Natural killer cell (primary cell): ENCODE measurements around the gene PLBD1. TPM values are rescaled to one million over a fixed set of nuclear protein-coding genes. Genes with fewer than 3 reads are reported as not detected.

ENCODE experiments used
- ATAC-seq, 3 donors: fragments of 150-1000 bp in 2 of 3; fragments of 200-7000 bp in 1 of 3; cut with Tn5 transposase; 1 replicate in 1 of 3; 2 replicates in 2 of 3; pipeline ENCODE4 v1.10.0; 2021; ENCODE audit warnings: mild to moderate bottlenecking in 2 of 3, moderate library complexity in 2 of 3
- DNase-seq, 2 donors: peaks; one replicate each; pipeline versions ENCODE4 v3.0.0 to v3.0.0-alpha.2; 2013 to 2021; ENCODE audit warnings: mixed read lengths in 1 of 2
- H3K27ac ChIP-seq: one replicate; pipeline ENCODE4 v1.5.1; 2013; ENCODE audit warnings: mild to moderate bottlenecking, low read length
- H3K27me3 ChIP-seq: one replicate; pipeline ENCODE4 v1.6.1; 2013; ENCODE audit warnings: low read length; ENCODE audit not compliant: control insufficient read depth, insufficient read depth
- H3K36me3 ChIP-seq: one replicate; pipeline ENCODE4 v1.6.1; 2013; ENCODE audit warnings: low read length; ENCODE audit not compliant: control insufficient read depth, insufficient read depth
- H3K4me1 ChIP-seq: one replicate; pipeline ENCODE4 v1.6.1; 2013; ENCODE audit warnings: low read length; ENCODE audit not compliant: control insufficient read depth, insufficient read depth
- H3K4me3 ChIP-seq: one replicate; pipeline ENCODE4 v1.5.1; 2013; ENCODE audit warnings: low read length
- H3K9me3 ChIP-seq: one replicate; pipeline ENCODE4 v1.6.1; 2013; ENCODE audit warnings: low read length; ENCODE audit not compliant: control insufficient read depth, insufficient read depth
- H3K27ac Mint-ChIP-seq, 2 donors: one replicate each; pipeline ENCODE4 v1.8.0; 2022; ENCODE audit warnings: mild to moderate bottlenecking in 2 of 2, mixed read lengths in 2 of 2, moderate library complexity in 1 of 2
- H3K27me3 Mint-ChIP-seq, 2 donors: one replicate each; pipeline ENCODE4 v1.8.0; 2022; ENCODE audit warnings: low read depth in 2 of 2, mixed read lengths in 2 of 2
- H3K36me3 Mint-ChIP-seq: one replicate; pipeline ENCODE4 v1.8.0; 2022; ENCODE audit warnings: mixed read lengths
- H3K4me1 Mint-ChIP-seq, 2 donors: one replicate each; pipeline ENCODE4 v1.8.0; 2022; ENCODE audit warnings: mixed read lengths in 2 of 2
- H3K4me3 Mint-ChIP-seq: one replicate; pipeline ENCODE4 v1.8.0; 2022; ENCODE audit warnings: mild to moderate bottlenecking, moderate library complexity, mixed read lengths
- H3K9me3 Mint-ChIP-seq, 2 donors: one replicate each; pipeline ENCODE4 v1.8.0; 2022; ENCODE audit warnings: mixed read lengths in 2 of 2
- WGBS: methylation state at CpG from one replicate; pipeline ENCODE4 v1.1.7; 2013; ENCODE audit warnings: missing lambda C conversion rate; ENCODE audit not compliant: insufficient coverage; 5-methylcytosine and 5-hydroxymethylcytosine counted together
- intact Hi-C: fragments of 100-400 bp; cut with micrococcal nuclease; formaldehyde crosslinking; loops from one replicate; pipeline ENCODE4 v1.14.2; 2022
- total RNA-seq, 4 donors: library from RNA; stranded (reverse); fragments of 120-200 nt in 1 of 4; gene quantifications; one replicate each; pipeline versions ENCODE4 v1.2.3 to v1.2.4, GENCODE V29; 2013 to 2022
- TF ChIP-seq, protein P1 (sequence below): fragments of 200-600 bp; IDR thresholded peaks from one replicate; pipeline ENCODE4 v1.8.0; 2022; ENCODE audit warnings: antibody characterized with exemption

PLBD1 gene
- total RNA-seq, 3 donors from 2014 or later (not counting 1 experiment from before 2014, with no cell fraction given) = 3.3 to 8.2 (median 4.6) TPM

GRCh38 chr12:14564336-14564959, 3.2 kb downstream of the PLBD1 start:
- peaks cover 3% of the 10 kb centered on the region for H3K27me3 ChIP-seq
- Mint-ChIP-seq H3K27me3 (peaks cover 20 to 40% of the 10 kb centered on the region in 2 donors), H3K9me3 (no peaks in the 10 kb centered on the region), H3K36me3 (no peaks in the 10 kb centered on the region), H3K4me1 (no peaks in the 10 kb centered on the region), H3K27ac (no peak overlapping the region), H3K4me3 (no peak overlapping the region)
- 80% methylated on average over 2 of the region's 2 CpGs for WGBS
- H3K4me3 ChIP-seq = no peak overlapping the region
- H3K4me1 ChIP-seq = peaks cover 7% of the 10 kb centered on the region
- TF ChIP-seq, protein P1, sequence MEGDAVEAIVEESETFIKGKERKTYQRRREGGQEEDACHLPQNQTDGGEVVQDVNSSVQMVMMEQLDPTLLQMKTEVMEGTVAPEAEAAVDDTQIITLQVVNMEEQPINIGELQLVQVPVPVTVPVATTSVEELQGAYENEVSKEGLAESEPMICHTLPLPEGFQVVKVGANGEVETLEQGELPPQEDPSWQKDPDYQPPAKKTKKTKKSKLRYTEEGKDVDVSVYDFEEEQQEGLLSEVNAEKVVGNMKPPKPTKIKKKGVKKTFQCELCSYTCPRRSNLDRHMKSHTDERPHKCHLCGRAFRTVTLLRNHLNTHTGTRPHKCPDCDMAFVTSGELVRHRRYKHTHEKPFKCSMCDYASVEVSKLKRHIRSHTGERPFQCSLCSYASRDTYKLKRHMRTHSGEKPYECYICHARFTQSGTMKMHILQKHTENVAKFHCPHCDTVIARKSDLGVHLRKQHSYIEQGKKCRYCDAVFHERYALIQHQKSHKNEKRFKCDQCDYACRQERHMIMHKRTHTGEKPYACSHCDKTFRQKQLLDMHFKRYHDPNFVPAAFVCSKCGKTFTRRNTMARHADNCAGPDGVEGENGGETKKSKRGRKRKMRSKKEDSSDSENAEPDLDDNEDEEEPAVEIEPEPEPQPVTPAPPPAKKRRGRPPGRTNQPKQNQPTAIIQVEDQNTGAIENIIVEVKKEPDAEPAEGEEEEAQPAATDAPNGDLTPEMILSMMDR = no peak
- H3K36me3 ChIP-seq = no peaks in the 10 kb centered on the region
- no peaks in the 10 kb centered on the region for H3K9me3 ChIP-seq
- no peak for ATAC-seq
- no peak overlapping the region for H3K27ac ChIP-seq
- no peak for DNase-seq
- intact Hi-C loops = no loop called here

GRCh38 chr12:14563046-14563445, 4.6 kb downstream of the PLBD1 start:
- Histone ChIP-seq H3K4me1 (peaks cover 7% of the 10 kb centered on the region), H3K36me3 (no peaks in the 10 kb centered on the region), H3K27ac (no peak overlapping the region), H3K4me3 (no peak overlapping the region), H3K27me3 (peaks cover 3% of the 10 kb centered on the region), H3K9me3 (no peaks in the 10 kb centered on the region)
- H3K4me3 Mint-ChIP-seq = no peak overlapping the region
- WGBS = 95% methylated on average over 4 of the region's 4 CpGs
- no peak for DNase-seq
- H3K36me3 Mint-ChIP-seq = no peaks in the 10 kb centered on the region
- no peaks in the 10 kb centered on the region for H3K4me1 Mint-ChIP-seq
- intact Hi-C loops = no loop called here
- no peak overlapping the region for H3K27ac Mint-ChIP-seq
- ATAC-seq = no peak
- peaks cover 19 to 34% of the 10 kb centered on the region in 2 donors for H3K27me3 Mint-ChIP-seq
- H3K9me3 Mint-ChIP-seq = no peaks in the 10 kb centered on the region
- TF ChIP-seq, protein P1 = no peak

- Mint-ChIP-seq H3K27me3 (peaks cover 17 to 32% of the 10 kb centered on the region in 2 donors), H3K4me1 (no peaks in the 10 kb centered on the region), H3K36me3 (no peaks in the 10 kb centered on the region), H3K9me3 (no peaks in the 10 kb centered on the region), H3K27ac (no peak overlapping the region), H3K4me3 (no peak overlapping the region)
- Histone ChIP-seq H3K27ac (no peak overlapping the region), H3K4me1 (peaks cover 2% of the 10 kb centered on the region), H3K9me3 (no peaks in the 10 kb centered on the region), H3K36me3 (no peaks in the 10 kb centered on the region), H3K4me3 (no peak overlapping the region), H3K27me3 (no peaks in the 10 kb centered on the region)
- TF ChIP-seq, protein P1 = no peak
- intact Hi-C loops = no loop called here
- WGBS = 94% methylated on average over 2 of the region's 6 CpGs
- DNase-seq (no peak), ATAC-seq (no peak)
Measured at GRCh38 chr12:14562279-14562678, 5.4 kb downstream of the PLBD1 start.
